ENCODE measurements around the gene COL5A1.

COL5A1 gene

DNA sequence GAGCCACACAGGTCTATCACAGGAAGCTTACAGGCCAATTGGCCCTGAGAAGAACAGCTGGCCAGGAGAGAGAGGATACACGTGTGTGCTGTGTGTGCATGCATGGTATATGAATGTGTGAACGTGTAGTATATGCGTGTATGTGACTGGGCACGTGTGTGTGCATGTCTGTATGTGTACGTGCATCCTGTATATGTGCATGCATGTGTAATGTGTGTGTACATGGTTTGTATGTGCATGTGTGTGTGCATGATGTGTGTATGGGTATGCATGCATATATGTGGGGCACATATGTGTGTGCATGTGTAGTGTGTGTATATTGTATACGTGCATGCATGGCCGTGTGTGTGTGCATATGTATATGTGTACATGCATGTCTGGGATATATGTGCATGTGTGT, 182.0 kb downstream of the COL5A1 start:
- H4K20me1 ChIP-seq (ENCODE audit: insufficient read depth, low read length) = no peaks in the 10 kb centered on the region
- no peak for ATAC-seq (ENCODE audit: insufficient read depth, low read depth)

DNA sequence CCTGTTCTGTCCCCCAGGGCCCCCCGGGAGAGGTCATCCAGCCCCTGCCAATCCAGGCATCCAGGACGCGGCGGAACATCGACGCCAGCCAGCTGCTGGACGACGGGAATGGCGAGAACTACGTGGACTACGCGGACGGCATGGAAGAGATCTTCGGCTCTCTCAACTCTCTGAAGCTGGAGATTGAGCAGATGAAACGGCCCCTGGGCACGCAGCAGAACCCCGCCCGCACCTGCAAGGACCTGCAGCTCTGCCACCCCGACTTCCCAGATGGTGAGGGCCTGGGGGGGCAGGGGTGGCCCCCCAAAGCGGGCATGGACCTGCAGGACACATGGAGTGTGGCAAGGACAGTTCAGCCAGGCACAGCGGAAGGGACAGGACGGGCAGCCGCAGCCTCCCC, 183.0 kb downstream of the COL5A1 start:
- Histone ChIP-seq H2AFZ (ENCODE audit: low read depth, low read length) (no peak overlapping the region), H3K4me1 (ENCODE audit: insufficient read depth, low read length) (no peaks in the 10 kb centered on the region), H3K27ac (ENCODE audit: low read length) (no peak overlapping the region), H3K9me3 (ENCODE audit: insufficient read depth, low read length, severe bottlenecking) (no peaks in the 10 kb centered on the region), H3K9ac (ENCODE audit: low read depth, low read length) (no peak overlapping the region), H3K79me2 (ENCODE audit: insufficient read depth, low read length) (no peaks in the 10 kb centered on the region), H3K27me3 (ENCODE audit: insufficient read depth, low read length, poor library complexity) (no peaks in the 10 kb centered on the region), H4K20me1 (ENCODE audit: insufficient read depth, low read length) (no peaks in the 10 kb centered on the region), H3K4me2 (ENCODE audit: insufficient read depth, low read length) (no peak overlapping the region), H3K36me3 (ENCODE audit: insufficient read depth, low read length) (no peaks in the 10 kb centered on the region), H3K4me3 (ENCODE audit: low read depth in 1 of 2, low read length in 2 of 2) (no peak overlapping the region)
- no peak for ATAC-seq (ENCODE audit: insufficient read depth, low read depth)
- DNase-seq = no peak
- TF ChIP-seq, protein P1, sequence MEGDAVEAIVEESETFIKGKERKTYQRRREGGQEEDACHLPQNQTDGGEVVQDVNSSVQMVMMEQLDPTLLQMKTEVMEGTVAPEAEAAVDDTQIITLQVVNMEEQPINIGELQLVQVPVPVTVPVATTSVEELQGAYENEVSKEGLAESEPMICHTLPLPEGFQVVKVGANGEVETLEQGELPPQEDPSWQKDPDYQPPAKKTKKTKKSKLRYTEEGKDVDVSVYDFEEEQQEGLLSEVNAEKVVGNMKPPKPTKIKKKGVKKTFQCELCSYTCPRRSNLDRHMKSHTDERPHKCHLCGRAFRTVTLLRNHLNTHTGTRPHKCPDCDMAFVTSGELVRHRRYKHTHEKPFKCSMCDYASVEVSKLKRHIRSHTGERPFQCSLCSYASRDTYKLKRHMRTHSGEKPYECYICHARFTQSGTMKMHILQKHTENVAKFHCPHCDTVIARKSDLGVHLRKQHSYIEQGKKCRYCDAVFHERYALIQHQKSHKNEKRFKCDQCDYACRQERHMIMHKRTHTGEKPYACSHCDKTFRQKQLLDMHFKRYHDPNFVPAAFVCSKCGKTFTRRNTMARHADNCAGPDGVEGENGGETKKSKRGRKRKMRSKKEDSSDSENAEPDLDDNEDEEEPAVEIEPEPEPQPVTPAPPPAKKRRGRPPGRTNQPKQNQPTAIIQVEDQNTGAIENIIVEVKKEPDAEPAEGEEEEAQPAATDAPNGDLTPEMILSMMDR (IDR thresholded peaks at IDR 0.05; ENCODE audit: borderline replicate concordance, extremely low read depth, low read length, poor library complexity, severe bottlenecking) = no peak
- TF ChIP-seq EZH2 (IDR thresholded peaks at IDR 0.05; ENCODE audit: borderline replicate concordance, low read depth, low read length, severe bottlenecking) = no peak

More for the DNA sequence above, 182.0 kb downstream of the COL5A1 start:
- Histone ChIP-seq H3K27ac (ENCODE audit: low read length) (no peak overlapping the region), H3K4me2 (ENCODE audit: insufficient read depth, low read length) (no peak overlapping the region), H3K36me3 (ENCODE audit: insufficient read depth, low read length) (no peaks in the 10 kb centered on the region), H3K9me3 (ENCODE audit: insufficient read depth, low read length, severe bottlenecking) (no peaks in the 10 kb centered on the region), H3K4me1 (ENCODE audit: insufficient read depth, low read length) (no peaks in the 10 kb centered on the region), H2AFZ (ENCODE audit: low read depth, low read length) (no peak overlapping the region), H3K9ac (ENCODE audit: low read depth, low read length) (no peak overlapping the region), H3K27me3 (ENCODE audit: insufficient read depth, low read length, poor library complexity) (no peaks in the 10 kb centered on the region), H3K4me3 (ENCODE audit: low read depth in 1 of 2, low read length in 2 of 2) (no peak overlapping the region), H3K79me2 (ENCODE audit: insufficient read depth, low read length) (no peaks in the 10 kb centered on the region)
- TF ChIP-seq, protein P1 (IDR thresholded peaks at IDR 0.05; ENCODE audit: borderline replicate concordance, extremely low read depth, low read length, poor library complexity, severe bottlenecking) = no peak
- TF ChIP-seq EZH2 (IDR thresholded peaks at IDR 0.05; ENCODE audit: borderline replicate concordance, low read depth, low read length, severe bottlenecking) = no peak
- no peak for DNase-seq

DNA sequence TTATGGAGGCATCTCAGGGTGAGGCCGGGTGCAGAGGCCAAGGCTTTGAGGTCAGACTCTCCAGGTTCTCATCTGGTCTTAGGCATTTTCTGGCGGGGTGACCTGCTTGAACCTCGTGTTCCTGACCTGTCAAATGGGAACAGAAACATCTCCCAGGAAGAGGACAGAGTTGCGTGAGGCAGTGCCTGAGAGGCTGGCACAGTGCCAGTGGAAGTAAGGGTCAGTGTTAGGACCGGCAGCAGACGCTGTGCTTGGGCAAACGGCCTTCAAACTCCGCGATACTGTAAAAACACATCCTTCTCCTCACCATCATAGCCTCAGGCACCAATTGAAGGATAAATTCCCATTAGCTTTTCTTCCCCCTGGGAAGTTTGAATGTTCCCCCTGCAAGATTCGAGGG, 183.4 kb downstream of the COL5A1 start:
- Histone ChIP-seq H2AFZ (ENCODE audit: low read depth, low read length) (no peak overlapping the region), H3K27me3 (ENCODE audit: insufficient read depth, low read length, poor library complexity) (no peaks in the 10 kb centered on the region), H3K4me1 (ENCODE audit: insufficient read depth, low read length) (no peaks in the 10 kb centered on the region), H3K36me3 (ENCODE audit: insufficient read depth, low read length) (no peaks in the 10 kb centered on the region), H3K4me3 (ENCODE audit: low read depth in 1 of 2, low read length in 2 of 2) (no peak overlapping the region), H3K27ac (ENCODE audit: low read length) (no peak overlapping the region), H3K79me2 (ENCODE audit: insufficient read depth, low read length) (no peaks in the 10 kb centered on the region), H4K20me1 (ENCODE audit: insufficient read depth, low read length) (no peaks in the 10 kb centered on the region), H3K9ac (ENCODE audit: low read depth, low read length) (no peak overlapping the region), H3K4me2 (ENCODE audit: insufficient read depth, low read length) (no peak overlapping the region), H3K9me3 (ENCODE audit: insufficient read depth, low read length, severe bottlenecking) (no peaks in the 10 kb centered on the region)
- ATAC-seq (ENCODE audit: insufficient read depth, low read depth) (no peak), DNase-seq (no peak)
- TF ChIP-seq, protein P1 (IDR thresholded peaks at IDR 0.05; ENCODE audit: borderline replicate concordance, extremely low read depth, low read length, poor library complexity, severe bottlenecking) = no peak
- TF ChIP-seq EZH2 (IDR thresholded peaks at IDR 0.05; ENCODE audit: borderline replicate concordance, low read depth, low read length, severe bottlenecking) = no peak

Measured in DND-41 (cell line).